ENCODE results near the gene YARS2.
A peak's percentile ranks its signal among the peaks of the same experiment; 100 is the strongest.

Gene YARS2

DNA sequence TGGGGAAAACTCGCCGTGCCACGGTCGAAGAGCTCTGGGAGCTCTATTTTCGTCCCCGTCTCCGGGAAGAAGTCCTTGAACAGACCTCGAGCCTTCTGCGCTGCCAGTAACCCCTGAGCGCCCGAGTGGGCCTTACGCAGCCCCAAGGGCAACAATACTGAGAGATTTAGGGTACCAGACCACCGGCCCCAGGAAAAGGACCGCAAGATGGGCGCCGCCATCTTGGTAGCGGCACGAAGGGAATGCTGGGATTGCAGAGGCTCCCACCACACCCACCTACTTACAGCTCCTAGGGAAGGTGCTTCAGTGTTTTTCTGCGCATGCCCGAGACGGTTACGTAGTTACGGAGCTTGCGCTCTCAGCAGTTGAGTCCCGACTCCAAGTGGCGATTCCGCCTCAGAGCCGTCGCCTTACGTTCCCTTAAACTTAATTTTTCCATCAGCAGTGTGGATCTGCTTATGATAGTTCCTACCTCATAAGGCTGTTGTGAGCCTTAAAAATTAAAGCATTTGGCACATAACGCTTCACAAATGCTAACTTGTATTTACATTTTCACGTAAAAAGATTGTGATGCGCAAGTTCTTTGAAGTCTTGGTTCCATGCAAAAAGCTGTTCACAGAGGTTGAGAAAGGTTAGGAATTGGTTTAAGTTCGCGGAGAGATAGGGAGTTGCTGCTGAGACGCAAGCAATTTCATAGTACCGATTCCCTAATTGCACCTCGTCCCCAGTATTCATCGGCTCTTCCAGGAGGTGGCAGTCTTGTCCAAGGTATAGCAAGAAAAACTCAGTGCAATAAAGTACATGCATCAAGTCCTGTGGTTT lies at the start of gene YARS2:
Gene YARS2, minus strand, starts transcription at position 244 of the 822 bp plus-strand sequence. Its CDS starts 23 bp downstream, at position 221.
- peak; percentile 96 to 98 for DNase-seq (ENCODE audit: low spot score in 2 of 2)
- peaks cover 5% of the 10 kb centered on the region; the same call in 1 of the 2 replicates for H3K27me3 ChIP-seq (ENCODE audit: low read depth)
- peak within 1 kb of the TSS; percentile 96 for H3K4me3 ChIP-seq
- H3K9me3 ChIP-seq, result no peaks in the 10 kb centered on the region
- in situ Hi-C loops (cut with MboI; ENCODE audit: low sequenced_read_pairs), result loop anchor here (5.0 to 25.0 kb wide), 3 partner anchors 149 to 1266 kb away; partner anchors contain the start of gene ALG10
- peaks cover 25% of the 10 kb centered on the region for H3K36me3 ChIP-seq (replicated peaks)
- peaks cover 12% of the 10 kb centered on the region for H3K4me1 ChIP-seq

DNA sequence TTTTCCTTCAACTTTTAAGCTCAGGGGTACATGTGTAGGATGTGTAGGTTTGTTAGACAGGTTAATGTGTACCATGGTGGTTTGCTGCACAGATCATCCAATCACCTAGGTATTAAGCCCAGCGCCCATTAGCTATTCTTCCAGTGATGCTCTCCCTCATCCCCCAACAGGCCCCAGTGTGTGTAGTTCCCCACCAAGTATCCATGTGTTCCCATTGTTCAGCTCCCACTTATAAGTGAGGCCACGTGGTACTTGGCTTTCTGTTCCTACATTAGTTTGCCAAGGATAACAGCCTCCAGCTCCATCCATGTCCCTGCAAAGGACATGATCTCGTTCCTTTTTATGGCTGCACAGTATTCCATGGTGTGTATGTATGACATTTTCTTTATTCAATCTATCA lies 48.6 kb upstream of the YARS2 start:
- in situ Hi-C loops (cut with MboI; ENCODE audit: low sequenced_read_pairs), result no loop called here
- Histone ChIP-seq H3K36me3 (replicated peaks) (no peaks in the 10 kb centered on the region), H3K9me3 (no peaks in the 10 kb centered on the region), H3K4me1 (no peaks in the 10 kb centered on the region), H3K27me3 (ENCODE audit: low read depth) (no peaks in the 10 kb centered on the region), H3K4me3 (no peak overlapping the region)
- no peak for DNase-seq (ENCODE audit: low spot score in 2 of 2)

DNA sequence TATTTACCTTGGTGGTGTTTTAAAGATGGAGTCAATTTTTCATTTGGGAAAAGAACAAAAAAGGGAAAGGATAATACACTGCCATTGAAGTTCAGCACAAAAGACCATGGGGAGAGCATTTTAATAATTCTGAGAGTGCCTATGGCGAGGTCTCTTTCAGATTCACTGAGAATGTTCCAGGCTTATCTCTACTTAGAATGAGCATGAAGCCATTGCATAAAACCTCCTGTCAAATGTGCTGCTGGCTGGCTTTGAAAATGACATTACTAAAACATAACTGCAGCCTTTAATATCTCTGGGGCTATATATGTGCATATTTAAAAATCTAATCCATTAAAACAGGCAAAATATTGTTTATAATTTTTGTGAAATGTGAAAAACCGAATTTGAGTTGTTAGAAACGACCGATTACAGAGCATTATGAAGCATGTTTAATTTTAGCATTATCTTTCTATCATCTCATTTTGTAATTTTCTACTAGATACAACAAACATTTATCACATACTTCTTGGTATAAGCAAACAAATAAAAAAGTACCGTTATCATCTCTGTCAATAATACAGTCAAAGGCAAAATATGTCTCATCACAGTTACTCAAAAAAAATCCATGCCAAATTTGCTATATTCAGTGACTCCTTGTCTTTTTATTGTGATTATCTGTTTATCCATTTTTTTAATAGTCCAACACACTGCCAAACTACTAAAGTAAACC lies 45.7 kb upstream of the YARS2 start:
- H3K27me3 ChIP-seq (ENCODE audit: low read depth), result no peaks in the 10 kb centered on the region
- in situ Hi-C loops (cut with MboI; ENCODE audit: low sequenced_read_pairs), result no loop called here
- no peak for DNase-seq (ENCODE audit: low spot score in 2 of 2)
- H3K4me3 ChIP-seq, result no peak overlapping the region
- no peaks in the 10 kb centered on the region for H3K36me3 ChIP-seq (replicated peaks)
- no peaks in the 10 kb centered on the region for H3K9me3 ChIP-seq
- no peaks in the 10 kb centered on the region for H3K4me1 ChIP-seq

DNA sequence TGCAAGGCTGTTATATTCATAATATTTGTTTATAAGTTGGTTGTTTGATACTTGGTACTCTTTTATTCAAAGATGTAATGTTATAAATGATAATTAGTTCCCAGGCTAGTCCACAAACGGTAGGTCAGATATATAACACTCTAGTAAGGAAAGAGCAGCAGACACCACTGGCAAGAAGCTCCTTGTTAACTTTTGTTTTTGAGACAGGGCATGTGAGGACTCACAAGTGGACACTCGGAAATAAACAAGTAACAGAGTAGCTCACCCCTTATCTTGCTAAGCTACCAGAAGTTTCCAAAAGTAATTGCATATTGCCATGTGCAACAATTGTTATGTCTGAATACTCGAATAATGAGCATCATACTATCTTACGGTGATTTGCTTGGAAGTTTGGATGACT lies 38.6 kb upstream of the YARS2 start:
- Histone ChIP-seq H3K9me3 (no peaks in the 10 kb centered on the region; the same call in 1 of the 2 replicates), H3K4me1 (no peaks in the 10 kb centered on the region), H3K27me3 (ENCODE audit: low read depth) (no peaks in the 10 kb centered on the region), H3K4me3 (no peak overlapping the region), H3K36me3 (replicated peaks) (no peaks in the 10 kb centered on the region)
- DNase-seq (ENCODE audit: low spot score in 2 of 2), result no peak
- in situ Hi-C loops (cut with MboI; ENCODE audit: low sequenced_read_pairs), result no loop called here

DNA sequence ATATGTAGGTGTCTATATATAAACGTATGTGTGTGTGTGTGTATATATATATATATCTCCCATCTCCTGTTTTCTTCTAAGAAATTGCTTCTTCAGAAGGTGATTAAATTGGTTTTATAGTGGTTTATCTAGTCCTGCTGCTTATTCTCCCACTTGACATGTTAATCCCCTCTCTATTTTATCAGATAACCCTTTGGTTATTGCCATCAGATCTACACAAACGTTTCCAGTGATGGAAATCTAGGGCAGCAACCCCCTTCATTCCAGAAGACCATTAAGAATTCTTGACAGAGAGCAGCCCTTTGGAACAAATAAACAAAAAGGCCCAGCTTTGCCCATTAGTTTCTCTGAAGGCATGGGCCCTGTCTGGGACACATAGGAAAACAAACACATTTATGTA lies 34.2 kb upstream of the YARS2 start:
- H3K9me3 ChIP-seq, result no peaks in the 10 kb centered on the region
- in situ Hi-C loops (cut with MboI; ENCODE audit: low sequenced_read_pairs), result no loop called here
- no peaks in the 10 kb centered on the region for H3K36me3 ChIP-seq (replicated peaks)
- H3K4me1 ChIP-seq, result no peaks in the 10 kb centered on the region
- H3K4me3 ChIP-seq, result no peak overlapping the region
- no peak for DNase-seq (ENCODE audit: low spot score in 2 of 2)
- no peaks in the 10 kb centered on the region for H3K27me3 ChIP-seq (ENCODE audit: low read depth)

DNA sequence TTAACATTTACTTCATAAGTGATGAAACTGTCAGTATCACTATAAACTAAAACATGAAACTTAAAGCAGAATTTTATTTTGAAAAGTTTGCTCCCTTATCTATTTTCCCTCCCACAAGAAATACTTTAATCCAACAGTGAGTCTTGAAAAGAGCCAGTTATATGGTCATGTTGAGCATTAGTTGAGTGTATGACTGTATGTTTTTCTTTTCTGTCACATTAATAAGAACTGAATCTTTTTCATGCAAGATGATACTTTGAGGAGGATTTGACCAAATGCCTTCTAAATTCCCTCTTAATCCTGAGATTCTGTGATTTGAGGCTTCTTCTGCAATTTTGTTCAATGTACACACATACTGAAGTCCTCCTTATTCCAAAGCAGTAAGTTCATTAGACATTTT lies 33.7 kb upstream of the YARS2 start:
- H3K4me1 ChIP-seq, result no peaks in the 10 kb centered on the region
- no peaks in the 10 kb centered on the region for H3K27me3 ChIP-seq (ENCODE audit: low read depth)
- no peaks in the 10 kb centered on the region for H3K36me3 ChIP-seq (replicated peaks)
- H3K9me3 ChIP-seq, result no peaks in the 10 kb centered on the region
- DNase-seq (ENCODE audit: low spot score in 2 of 2), result no peak
- H3K4me3 ChIP-seq, result no peak overlapping the region
- in situ Hi-C loops (cut with MboI; ENCODE audit: low sequenced_read_pairs), result no loop called here

DNA sequence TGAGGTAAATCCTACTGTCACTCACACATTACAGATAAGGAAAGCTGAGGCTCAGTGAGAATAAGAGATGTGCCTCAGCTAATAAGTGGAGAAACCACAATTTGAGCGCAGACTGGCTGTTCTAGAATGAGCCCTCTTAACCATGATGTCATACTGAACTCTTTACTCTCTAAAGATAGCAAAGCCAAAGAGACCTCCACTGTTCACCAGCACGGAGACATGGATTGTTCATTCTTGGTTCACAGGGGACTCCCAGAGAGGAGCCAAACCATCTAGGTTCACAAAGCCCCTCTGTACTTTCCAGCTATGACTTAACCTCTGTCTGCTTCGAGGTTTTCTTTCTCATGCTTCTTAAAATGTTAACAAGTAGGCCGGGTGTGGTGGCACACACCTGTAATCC lies 32.7 kb upstream of the YARS2 start:
- in situ Hi-C loops (cut with MboI; ENCODE audit: low sequenced_read_pairs), result no loop called here
- no peak for DNase-seq (ENCODE audit: low spot score in 2 of 2)
- no peaks in the 10 kb centered on the region for H3K9me3 ChIP-seq

DNA sequence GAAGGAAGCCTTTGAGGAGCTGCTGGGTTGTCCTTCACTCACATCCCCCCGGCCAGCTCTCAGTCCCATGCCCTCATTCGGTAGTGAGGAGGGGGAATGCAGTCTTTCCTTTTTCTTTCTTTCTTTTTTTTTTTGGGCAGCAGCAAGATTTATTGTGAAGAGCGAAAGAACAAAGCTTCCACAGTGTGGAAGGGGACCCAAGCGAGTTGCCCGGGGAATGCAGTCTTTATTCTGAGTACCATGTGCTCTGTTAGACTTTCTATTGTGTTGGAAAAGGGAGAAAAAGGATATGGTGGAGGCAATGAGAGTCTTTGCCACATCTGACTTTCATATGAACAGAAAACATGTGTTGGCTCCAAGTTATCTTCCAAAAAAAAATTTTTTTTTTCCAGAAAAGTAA lies 29.9 kb upstream of the YARS2 start:
- no peak for DNase-seq (ENCODE audit: low spot score in 2 of 2)
- H3K36me3 ChIP-seq (replicated peaks), result no peaks in the 10 kb centered on the region
- no peaks in the 10 kb centered on the region; the same call in 1 of the 2 replicates for H3K27me3 ChIP-seq (ENCODE audit: low read depth)
- in situ Hi-C loops (cut with MboI; ENCODE audit: low sequenced_read_pairs), result no loop called here
- no peaks in the 10 kb centered on the region for H3K9me3 ChIP-seq
- H3K4me1 ChIP-seq, result no peaks in the 10 kb centered on the region
- H3K4me3 ChIP-seq, result no peak overlapping the region

More for the DNA sequence above, 32.7 kb upstream of the YARS2 start:
- Histone ChIP-seq H3K27me3 (ENCODE audit: low read depth) (no peaks in the 10 kb centered on the region), H3K36me3 (replicated peaks) (no peaks in the 10 kb centered on the region), H3K4me1 (no peaks in the 10 kb centered on the region), H3K4me3 (no peak overlapping the region)

DNA sequence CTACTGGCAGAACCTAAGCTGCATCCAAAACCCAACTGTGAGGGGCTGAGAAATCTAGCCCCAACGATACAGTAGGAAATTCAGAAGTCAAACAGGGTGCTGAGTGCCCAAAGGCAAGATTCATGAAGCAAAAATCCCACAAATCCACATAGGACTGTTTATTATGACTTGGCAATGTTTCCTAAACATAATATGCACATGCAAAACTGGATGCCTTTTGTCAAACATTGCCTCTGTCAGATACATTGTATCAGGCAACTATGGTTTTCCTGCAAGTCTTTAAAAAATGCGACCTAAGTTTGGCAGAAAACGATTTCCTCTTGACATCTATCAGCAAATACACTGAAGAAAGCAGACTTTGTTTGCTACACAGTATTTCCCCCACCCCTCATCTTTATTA lies 27.3 kb upstream of the YARS2 start:
- no peaks in the 10 kb centered on the region for H3K9me3 ChIP-seq
- DNase-seq (ENCODE audit: low spot score in 2 of 2), result no peak
- in situ Hi-C loops (cut with MboI; ENCODE audit: low sequenced_read_pairs), result no loop called here
- H3K36me3 ChIP-seq (replicated peaks), result no peaks in the 10 kb centered on the region
- no peaks in the 10 kb centered on the region; the same call in 1 of the 2 replicates for H3K27me3 ChIP-seq (ENCODE audit: low read depth)
- H3K4me3 ChIP-seq, result no peak overlapping the region
- H3K4me1 ChIP-seq, result no peaks in the 10 kb centered on the region

DNA sequence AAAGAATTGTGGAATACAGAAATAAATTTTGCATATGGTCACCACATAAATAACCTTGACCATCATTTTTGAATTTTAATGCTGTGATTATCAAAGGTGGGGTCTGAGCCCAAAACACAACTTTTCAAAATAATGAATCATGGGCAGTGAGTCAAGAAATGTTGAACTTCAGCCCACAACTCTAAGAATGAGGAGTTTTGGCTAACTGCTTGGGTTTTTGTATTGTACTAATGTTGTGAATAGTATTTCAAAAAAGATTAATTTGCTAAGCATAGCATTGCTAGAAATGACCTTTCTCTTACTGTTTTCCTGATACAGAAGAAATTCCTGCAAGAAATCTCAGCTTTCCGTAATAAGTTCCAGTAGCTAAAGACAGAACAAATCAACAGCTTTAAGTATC lies 24.4 kb upstream of the YARS2 start:
- H3K4me1 ChIP-seq, result no peaks in the 10 kb centered on the region

DNA sequence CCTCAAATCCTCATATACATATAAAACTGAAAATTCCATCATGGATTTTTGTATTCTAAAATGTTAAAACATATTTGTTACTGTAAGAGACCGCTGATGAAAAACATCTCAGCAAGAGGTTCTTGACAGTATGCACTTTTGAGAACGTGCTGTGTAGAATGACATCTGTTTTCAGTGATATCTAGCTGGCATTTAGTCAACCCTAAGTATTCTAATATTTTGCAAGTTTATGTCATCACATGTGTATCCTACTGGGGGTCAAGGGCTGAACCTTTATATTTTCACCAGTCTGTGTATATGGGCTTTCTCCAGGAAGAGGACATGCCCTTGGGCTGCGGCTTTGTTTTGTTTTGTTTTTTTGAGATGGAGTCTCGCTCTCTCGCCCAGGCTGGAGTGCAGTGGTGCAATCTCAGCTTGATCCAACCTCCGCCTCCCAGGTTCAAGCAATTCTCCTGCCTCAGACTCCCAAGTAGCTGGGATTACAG lies 22.0 kb upstream of the YARS2 start:
- in situ Hi-C loops (cut with MboI; ENCODE audit: low sequenced_read_pairs), result no loop called here
- Histone ChIP-seq H3K9me3 (no peaks in the 10 kb centered on the region), H3K4me1 (no peaks in the 10 kb centered on the region), H3K36me3 (replicated peaks) (no peaks in the 10 kb centered on the region), H3K4me3 (no peak overlapping the region), H3K27me3 (ENCODE audit: low read depth) (peaks cover 4% of the 10 kb centered on the region)
- no peak for DNase-seq (ENCODE audit: low spot score in 2 of 2)

More for the DNA sequence above, 24.4 kb upstream of the YARS2 start:
- Histone ChIP-seq H3K9me3 (no peaks in the 10 kb centered on the region), H3K36me3 (replicated peaks) (no peaks in the 10 kb centered on the region), H3K4me3 (no peak overlapping the region), H3K27me3 (ENCODE audit: low read depth) (no peaks in the 10 kb centered on the region; the same call in 1 of the 2 replicates)
- in situ Hi-C loops (cut with MboI; ENCODE audit: low sequenced_read_pairs), result no loop called here
- DNase-seq (ENCODE audit: low spot score in 2 of 2), result no peak

DNA sequence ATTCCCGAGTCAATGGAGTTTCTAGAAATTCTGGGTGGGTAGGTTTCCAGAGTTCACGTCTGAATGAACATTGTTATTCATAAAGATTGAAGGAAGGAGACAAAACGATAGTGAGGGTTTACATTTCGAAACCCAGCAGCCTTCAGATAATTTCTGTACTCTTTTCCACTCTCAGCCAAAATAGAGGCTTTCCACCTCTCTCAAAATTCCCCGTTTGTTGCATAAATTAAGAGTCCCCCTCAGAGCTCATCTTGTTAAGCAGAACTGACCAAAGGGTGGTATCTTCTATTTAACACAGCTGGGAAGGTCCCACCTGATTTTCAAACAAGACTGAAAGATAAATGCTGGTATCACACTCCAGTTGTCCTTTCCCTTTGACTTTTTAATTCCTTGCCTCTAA lies 21.5 kb upstream of the YARS2 start:
- H3K36me3 ChIP-seq (replicated peaks), result no peaks in the 10 kb centered on the region
- H3K9me3 ChIP-seq, result no peaks in the 10 kb centered on the region
- in situ Hi-C loops (cut with MboI; ENCODE audit: low sequenced_read_pairs), result no loop called here
- H3K27me3 ChIP-seq (ENCODE audit: low read depth), result peaks cover 4% of the 10 kb centered on the region
- no peak for DNase-seq (ENCODE audit: low spot score in 2 of 2)
- no peaks in the 10 kb centered on the region for H3K4me1 ChIP-seq
- H3K4me3 ChIP-seq, result no peak overlapping the region

DNA sequence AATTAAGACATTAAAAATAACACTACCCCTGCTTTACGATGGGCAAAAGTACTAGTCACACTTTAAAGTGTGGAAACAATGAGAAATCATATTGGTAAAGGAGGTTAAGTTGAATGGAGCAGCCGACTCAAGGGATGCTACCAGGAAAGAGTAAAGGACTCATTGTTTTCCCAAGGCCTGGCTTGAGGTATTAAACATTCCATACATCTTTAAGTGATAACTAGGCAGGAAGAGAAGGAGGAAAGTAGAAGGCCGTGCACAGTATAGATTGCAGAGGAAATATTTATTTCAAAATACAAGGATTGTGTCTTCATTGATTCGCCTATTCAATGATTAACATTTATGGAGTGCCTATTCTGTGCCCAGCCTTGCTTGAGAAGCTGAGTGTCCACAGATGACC lies 20.6 kb upstream of the YARS2 start:
- Histone ChIP-seq H3K4me1 (no peaks in the 10 kb centered on the region), H3K4me3 (no peak overlapping the region), H3K36me3 (replicated peaks) (no peaks in the 10 kb centered on the region), H3K9me3 (no peaks in the 10 kb centered on the region), H3K27me3 (ENCODE audit: low read depth) (peaks cover 4% of the 10 kb centered on the region)
- in situ Hi-C loops (cut with MboI; ENCODE audit: low sequenced_read_pairs), result no loop called here
- no peak for DNase-seq (ENCODE audit: low spot score in 2 of 2)

DNA sequence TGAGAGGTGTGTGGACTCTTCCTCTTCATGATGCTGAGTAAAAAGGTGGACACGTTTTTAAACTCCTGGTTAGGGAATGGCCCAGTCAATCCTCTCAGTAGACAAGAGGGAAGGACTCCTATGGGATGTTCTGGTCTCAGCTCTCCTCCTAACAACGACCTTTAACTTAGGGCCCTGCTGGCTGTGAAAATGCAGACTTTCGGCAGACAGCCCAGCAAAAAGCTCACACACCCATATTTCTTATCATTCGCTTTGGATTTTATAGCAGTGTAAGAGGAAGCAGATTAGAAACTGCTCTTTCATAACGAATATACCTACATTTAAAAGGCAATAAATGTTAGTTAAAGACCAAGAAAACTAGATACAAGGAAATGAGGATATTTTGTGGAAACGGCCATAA lies 18.0 kb upstream of the YARS2 start:
- no peaks in the 10 kb centered on the region for H3K4me1 ChIP-seq
- H3K4me3 ChIP-seq, result no peak overlapping the region
- no peaks in the 10 kb centered on the region for H3K9me3 ChIP-seq
- H3K36me3 ChIP-seq (replicated peaks), result no peaks in the 10 kb centered on the region
- in situ Hi-C loops (cut with MboI; ENCODE audit: low sequenced_read_pairs), result loop anchor here (25.0 kb wide), 1 partner anchor 839 kb away; no protein-coding TSS in a partner anchor
- peaks cover 9% of the 10 kb centered on the region for H3K27me3 ChIP-seq (ENCODE audit: low read depth)
- no peak for DNase-seq (ENCODE audit: low spot score in 2 of 2)

All from HAP-1 (cell line).